ENCODE measurements around the gene ZNF367. TPM values are rescaled to one million over a fixed set of nuclear protein-coding genes. Genes with fewer than 3 reads are reported as not detected.

Gene ZNF367
- total and polyA plus RNA-seq, 2 of the 4 experiments (the other 2 are of a cell fraction) = 1.1 to 2.7 TPM

- Histone ChIP-seq H2AK5ac (ENCODE audit: low read depth, low read length) (no peak overlapping the region), H4K5ac (ENCODE audit: low read depth, low read length) (no peak overlapping the region), H3K4ac (ENCODE audit: low read depth, low read length) (no peak overlapping the region), H3K27ac (ENCODE audit: insufficient read depth, low read length) (no peak overlapping the region), H3K4me3 (ENCODE audit: insufficient read depth, low read depth, low read length) (no peak overlapping the region), H3K14ac (replicated peaks; ENCODE audit: low read depth, low read length) (no peak overlapping the region), H3K4me1 (ENCODE audit: control insufficient read depth, insufficient read depth, low read length) (peaks cover 8% of the 10 kb centered on the region), H4K8ac (ENCODE audit: low read depth in 2 of 2, low read length in 2 of 2) (no peak overlapping the region), H4K20me1 (ENCODE audit: insufficient read depth, low read length) (no peaks in the 10 kb centered on the region), H4K91ac (ENCODE audit: insufficient read depth, low read depth, low read length) (no peak overlapping the region), H2BK5ac (ENCODE audit: low read depth, low read length, poor library complexity, severe bottlenecking) (no peak overlapping the region), H3K4me2 (ENCODE audit: low read depth, low read length) (no peak overlapping the region), H3K9me1 (ENCODE audit: insufficient read depth, low read length) (peaks cover 9% of the 10 kb centered on the region), H3K9ac (ENCODE audit: low read depth, low read length) (no peak overlapping the region), H2AFZ (replicated peaks; ENCODE audit: low read length, poor library complexity) (no peak overlapping the region), H3K18ac (ENCODE audit: low read depth, low read length) (no peak overlapping the region), H3K56ac (ENCODE audit: extremely low read depth, insufficient read depth, low read length) (no peak overlapping the region), H2BK15ac (ENCODE audit: low read depth, low read length) (no peak overlapping the region), H2BK20ac (ENCODE audit: low read depth, low read length) (no peak overlapping the region), H3K36me3 (ENCODE audit: control insufficient read depth, insufficient read depth, low read length) (peaks cover 2% of the 10 kb centered on the region; the same call in 1 of the 2 replicates), H2AK9ac (replicated peaks; ENCODE audit: low read depth, low read length, poor library complexity) (no peak overlapping the region), H3K27me3 (ENCODE audit: control insufficient read depth, insufficient read depth, low read length) (no peaks in the 10 kb centered on the region), H3K9me3 (ENCODE audit: control insufficient read depth, insufficient read depth, low read length) (no peaks in the 10 kb centered on the region), H3K23ac (ENCODE audit: low read depth, low read length) (no peak overlapping the region), H2BK120ac (ENCODE audit: low read depth, low read length) (no peak overlapping the region), H3K79me1 (ENCODE audit: low read depth in 1 of 2, low read length in 2 of 2) (peaks cover 3 to 7% of the 10 kb centered on the region in 2 experiments; a peak in 1 of 4 replicates)
- no peak for ATAC-seq (ENCODE audit: low read depth)
- intact Hi-C loops (cut with micrococcal nuclease) (loop anchor here (5.0 kb wide), 2 partner anchors 77 to 227 kb away; partner anchors contain the start of gene ZNF367), dilution Hi-C loops (cut with HindIII; ENCODE audit: low sequenced_read_pairs, unreplicated experiment) (no loop called here), in situ Hi-C loops (cut with MboI; ENCODE audit: low sequenced_read_pairs) (no loop called here)
- BruUV-seq (replicated peaks) = no TSS peak
- CTCF ChIA-PET = no interaction called here
- TF ChIP-seq NFE2L2 (IDR thresholded peaks at IDR 0.05; ENCODE audit: low read depth, low read length) (no peak), MXI1 (IDR thresholded peaks at IDR 0.05; ENCODE audit: borderline replicate concordance, low read depth, low read length) (no peak), CEBPB (IDR thresholded peaks at IDR 0.05; ENCODE audit: low read depth, low read length) (no peak), POLR2A (IDR thresholded peaks at IDR 0.05; ENCODE audit: low read depth, low read length) (no peak), ELK1 (IDR thresholded peaks at IDR 0.05; ENCODE audit: borderline replicate concordance, low read depth, low read length) (no peak), RFX5 (IDR thresholded peaks at IDR 0.05; ENCODE audit: low read depth, low read length) (no peak), USF2 (IDR thresholded peaks at IDR 0.05; ENCODE audit: low read depth, low read length) (no peak), RCOR1 (IDR thresholded peaks at IDR 0.05; ENCODE audit: insufficient replicate concordance, low read length) (no peak), FOS (IDR thresholded peaks at IDR 0.05; ENCODE audit: low read depth, low read length) (no peak), BHLHE40 (IDR thresholded peaks at IDR 0.05; ENCODE audit: low read depth, low read length) (no peak)
- TF ChIP-seq, protein P1, sequence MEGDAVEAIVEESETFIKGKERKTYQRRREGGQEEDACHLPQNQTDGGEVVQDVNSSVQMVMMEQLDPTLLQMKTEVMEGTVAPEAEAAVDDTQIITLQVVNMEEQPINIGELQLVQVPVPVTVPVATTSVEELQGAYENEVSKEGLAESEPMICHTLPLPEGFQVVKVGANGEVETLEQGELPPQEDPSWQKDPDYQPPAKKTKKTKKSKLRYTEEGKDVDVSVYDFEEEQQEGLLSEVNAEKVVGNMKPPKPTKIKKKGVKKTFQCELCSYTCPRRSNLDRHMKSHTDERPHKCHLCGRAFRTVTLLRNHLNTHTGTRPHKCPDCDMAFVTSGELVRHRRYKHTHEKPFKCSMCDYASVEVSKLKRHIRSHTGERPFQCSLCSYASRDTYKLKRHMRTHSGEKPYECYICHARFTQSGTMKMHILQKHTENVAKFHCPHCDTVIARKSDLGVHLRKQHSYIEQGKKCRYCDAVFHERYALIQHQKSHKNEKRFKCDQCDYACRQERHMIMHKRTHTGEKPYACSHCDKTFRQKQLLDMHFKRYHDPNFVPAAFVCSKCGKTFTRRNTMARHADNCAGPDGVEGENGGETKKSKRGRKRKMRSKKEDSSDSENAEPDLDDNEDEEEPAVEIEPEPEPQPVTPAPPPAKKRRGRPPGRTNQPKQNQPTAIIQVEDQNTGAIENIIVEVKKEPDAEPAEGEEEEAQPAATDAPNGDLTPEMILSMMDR (conservative IDR thresholded peaks at IDR 0.05; ENCODE audit: low read depth, low read length) = no peak
- DNase-seq = no peak
- POLR2A ChIA-PET (ENCODE audit: unreplicated experiment) = no interaction called here
- WGBS, 2 experiments (ENCODE audit: extremely low coverage in 2 of 2, insufficient read length in 1 of 2) = no CpG with 5 or more reads among the region's 3 CpGs
Measured at GRCh38 chr9:96340707-96341106, 77.5 kb downstream of the ZNF367 start.

Measured in IMR-90 (cell line).